GM12878 (cell line): ENCODE data around the gene ADSS1. TPM values are rescaled to one million over a fixed set of nuclear protein-coding genes. Genes with fewer than 3 reads are reported as not detected.

ENCODE experiments used
- ATAC-seq: fragments of 200-7000 bp; cut with Tn5 transposase; 3 replicates; pipeline ENCODE4 v1.9.1; 2020; ENCODE audit warnings: mild to moderate bottlenecking, moderate library complexity
- BruUV-seq: library from RNA; stranded (reverse); fragments of 400-500 nt; replicated peaks from 2 replicates; lab custom pipeline; 2021; lab: Mats Ljungman, UMichigan
- CTCF ChIA-PET: fragments of 300-600 bp; sonication (Branson Sonifier 250); formaldehyde crosslinking; extraction: SDS; loops from one replicate; lab custom pipeline; 2021; ENCODE audit warnings: inconsistent platforms; lab: Yijun Ruan, JAX
- POLR2A ChIA-PET: fragments of 350-600 bp; formaldehyde crosslinking; extraction: SDS; loops from one replicate; lab custom pipeline; 2021; ENCODE audit warnings: inconsistent platforms; lab: Charles Lee
- RAD21 ChIA-PET: fragments of 300-600 bp; sonication (Branson Sonifier 250); formaldehyde crosslinking; loops from one replicate; lab custom pipeline; 2023; ENCODE audit warnings: antibody characterized with exemption; ENCODE audit not compliant: unreplicated experiment; lab: Charles Lee
- SMC1A ChIA-PET: fragments of 300-600 bp; sonication (Branson Sonifier 250); formaldehyde crosslinking; loops from one replicate; lab custom pipeline; 2023; ENCODE audit not compliant: unreplicated experiment, uncharacterized antibody; lab: Charles Lee
- DNase-seq: peaks from one replicate; pipeline ENCODE4 v3.0.0-alpha.2; 2011; ENCODE audit warnings: low read depth, low spot score
- FAIRE-seq: peaks from 3 replicates; lab custom pipeline; 2011; peaks lifted over from hg19 to GRCh38; lab: Jason Lieb, UNC
- H2AFZ ChIP-seq: 2 replicates; pipeline ENCODE4 v1.6.0; 2011; ENCODE audit warnings: low read depth, low read length, control low read depth; ENCODE audit not compliant: control insufficient read depth
- H3K27ac ChIP-seq: 2 replicates; pipeline ENCODE4 v1.5.1; 2011; ENCODE audit warnings: control low read depth; ENCODE audit not compliant: control insufficient read depth, insufficient read depth
- H3K27me3 ChIP-seq, 2 experiments: replicated peaks in 1 of 2; 2 replicates each; pipeline versions ENCODE4 v1.6.0 to v1.6.1; 2011; ENCODE audit warnings: low read length in 1 of 2; ENCODE audit not compliant: control insufficient read depth in 2 of 2, insufficient read depth in 2 of 2
- H3K36me3 ChIP-seq, 2 experiments: 2 replicates each; pipeline ENCODE4 v1.5.1; 2011; ENCODE audit warnings: low read length in 1 of 2; ENCODE audit not compliant: control insufficient read depth in 2 of 2, insufficient read depth in 2 of 2
- H3K4me1 ChIP-seq: 2 replicates; pipeline ENCODE4 v1.6.1; 2011; ENCODE audit warnings: mild to moderate bottlenecking, low read length, moderate library complexity, mixed read lengths; ENCODE audit not compliant: control insufficient read depth, insufficient read depth
- H3K4me2 ChIP-seq: 2 replicates; pipeline ENCODE4 v1.6.0; 2011; ENCODE audit warnings: control low read depth; ENCODE audit not compliant: control insufficient read depth, insufficient read depth
- H3K4me3 ChIP-seq: fragments of 200-600 bp; sonication (generic); 2 replicates; pipeline ENCODE4 v1.5.1; 2016
- H3K79me2 ChIP-seq: 2 replicates; pipeline ENCODE4 v1.6.0; 2011; ENCODE audit warnings: low read length; ENCODE audit not compliant: control insufficient read depth, insufficient read depth
- H3K9ac ChIP-seq: 2 replicates; pipeline ENCODE4 v1.8.0; 2011; ENCODE audit warnings: low read length, control low read depth, mixed read lengths; ENCODE audit not compliant: control insufficient read depth, insufficient read depth
- H3K9me3 ChIP-seq: replicated peaks from 3 replicates; pipeline ENCODE4 v1.5.1; 2011; ENCODE audit warnings: mild to moderate bottlenecking, low read length; ENCODE audit not compliant: control insufficient read depth, insufficient read depth
- H4K20me1 ChIP-seq: 2 replicates; pipeline ENCODE4 v1.6.0; 2011; ENCODE audit not compliant: control insufficient read depth, insufficient read depth
- CHD4 ChIP-seq: fragments of 200-600 bp; sonication (generic); IDR thresholded peaks from 2 replicates; pipeline ENCODE4 v1.6.1; 2016; ENCODE audit warnings: mild to moderate bottlenecking
- ELK1 ChIP-seq: IDR thresholded peaks from 2 replicates; pipeline ENCODE4 v1.6.1; 2012; ENCODE audit warnings: low read depth, low read length, improper control_type of control experiment
- FOXM1 ChIP-seq: IDR thresholded peaks from 2 replicates; pipeline ENCODE4 v1.6.1; 2012; ENCODE audit warnings: low read depth, mild to moderate bottlenecking, inconsistent platforms, low read length, moderate library complexity
- PRDM15 ChIP-seq: fragments of 450-650 bp; formaldehyde crosslinking; IDR thresholded peaks from 2 replicates; pipeline ENCODE4 v1.4.0; 2020; ENCODE audit warnings: mild to moderate bottlenecking, moderate library complexity
- RELB ChIP-seq: fragments of 450-650 bp; IDR thresholded peaks from 2 replicates; pipeline ENCODE4 v1.6.1; 2017; ENCODE audit warnings: low read depth, mild to moderate bottlenecking, moderate library complexity
- SMC3 ChIP-seq: IDR thresholded peaks from 2 replicates; pipeline ENCODE4 v1.6.1; 2011; ENCODE audit warnings: low read length, improper control_type of control experiment, borderline replicate concordance
- ZBTB40 ChIP-seq: fragments of 450-650 bp; IDR thresholded peaks from 2 replicates; pipeline ENCODE4 v1.6.1; 2016; ENCODE audit warnings: mild to moderate bottlenecking, moderate library complexity, borderline replicate concordance
- WGBS: methylation state at CpG from one replicate; pipeline ENCODE4 v1.1.6; 2016; ENCODE audit warnings: low lambda C conversion rate; ENCODE audit not compliant: insufficient replicate concordance, insufficient coverage; ENCODE audit errors: missing lambda C conversion rate; 5-methylcytosine and 5-hydroxymethylcytosine counted together
- in situ Hi-C: fragments of 300-500 bp; cut with MboI; formaldehyde crosslinking; loops from 9 replicates; pipeline ENCODE4 v1.14.3; 2018; ENCODE audit warnings: mixed read lengths
- intact Hi-C: fragments of 100-400 bp; cut with micrococcal nuclease; formaldehyde crosslinking; loops from one replicate; pipeline ENCODE4 v1.14.2; 2022; ENCODE audit not compliant: unreplicated experiment
- polyA plus RNA-seq, 11 experiments: library from polyadenylated mRNA; depleted of rRNA in 4 of 11; unstranded in 6 of 11; stranded (reverse) in 5 of 11; fragments of >200 nt; fragmentation: Nextera tagmentation in 4 of 11; fragmentation: Illumina TruSeq in 1 of 11; extraction: Ambion mirVana in 4 of 11; extraction: Trizol in 1 of 11; gene quantifications; 1 replicate in 1 of 11; 2 replicates in 10 of 11; pipeline versions ENCODE4 v1.2.1 to v1.2.3, GENCODE V29; 2011 to 2016; ENCODE audit warnings: inconsistent platforms in 2 of 11, missing spikeins in 2 of 11, low read depth in 1 of 11
- total RNA-seq, 4 experiments: library from RNA; depleted of rRNA in 3 of 4; stranded (reverse); fragments of >200 nt in 3 of 4; fragmentation: Illumina TruSeq in 1 of 4; extraction: Trizol in 1 of 4; gene quantifications; 2 replicates each; pipeline versions ENCODE4 v1.2.1 to v1.2.3, GENCODE V29; 2013 to 2021

Gene ADSS1
- total and polyA plus RNA-seq, 10 of the 15 experiments (the other 5 are each of a cell fraction or from before 2014, with no cell fraction given): 0.11 to 0.45 (median 0.28) TPM; not detected in 5

- TF ChIP-seq FOXM1 (no peak), SMC3 (no peak), RELB (peak; percentile 42; the same call in 1 of the 2 replicates)
Observed at GRCh38 chr14:104752735-104753527, 28.9 kb downstream of the ADSS1 start, which contains the start of gene SIVA1 (continued).

GRCh38 chr14:104753528-104754212 is 29.6 kb downstream of the ADSS1 start:
- no peaks in the 10 kb centered on the region for H4K20me1 ChIP-seq
- ChIA-PET CTCF (interaction anchor here (1.0 to 2.4 kb wide), 7 partner anchors 15 to 676 kb away, joined by 3 to 13 read pairs (median 4); no protein-coding TSS in a partner anchor), POLR2A (interaction anchor here (0.6 to 1.4 kb wide), 4 partner anchors 11 to 312 kb away, joined by 3 to 5 read pairs (median 4); partner anchors contain the start of genes CDCA4 and GPR132), RAD21 (interaction anchor here (1.5 to 1.8 kb wide), 2 partner anchors 11 to 16 kb away, joined by 6 to 8 read pairs; no protein-coding TSS in a partner anchor), SMC1A (interaction anchor here (0.9 to 1.4 kb wide), 3 partner anchors 9 to 16 kb away, joined by 3 to 5 read pairs (median 3); no protein-coding TSS in a partner anchor)
- H3K4me2 ChIP-seq: peak overlapping the region; percentile 82
- peak overlapping the region; percentile 94 for H3K4me3 ChIP-seq
- WGBS: 5% methylated on average over 30 of the region's 30 CpGs
- peaks cover 17% of the 10 kb centered on the region for H3K4me1 ChIP-seq
- H3K79me2 ChIP-seq: peaks cover 31% of the 10 kb centered on the region
- FAIRE-seq (no peak), ATAC-seq (no peak), DNase-seq (no peak)
- H3K27me3 ChIP-seq: no peaks in the 10 kb centered on the region
- H3K9me3 ChIP-seq: no peaks in the 10 kb centered on the region; the same call in 2 of the 3 replicates
- 0 out of 2 replicates have a peak overlapping the region, but pooled peaks have one; percentile 40 for H2AFZ ChIP-seq
- H3K27ac ChIP-seq: peak overlapping the region; percentile 77
- in situ Hi-C loops: no loop called here
- peak overlapping the region; percentile 92 for H3K9ac ChIP-seq
- peaks cover 2 to 13% of the 10 kb centered on the region in 2 experiments; a peak in 3 of 4 replicates for H3K36me3 ChIP-seq
- BruUV-seq: no TSS peak
- intact Hi-C loops: no loop called here
- no peak for TF ChIP-seq CHD4
- TF ChIP-seq ZBTB40: no peak
- TF ChIP-seq ELK1: no peak
- no peak for TF ChIP-seq PRDM15 (CRISPR knock-in tag)
